T-helper 1 cell (primary cell): ENCODE data around the gene TOMM7.
"Not testable (repeated sequence)": the region's sequence is repeated elsewhere in the genome, so short reads cannot be mapped to it uniquely, and the experiment has no call there.

ENCODE experiments used
- DNase-seq, 5 donors: peaks; one replicate each; pipeline ENCODE4 v3.0.0-alpha.2; 2012 to 2020

TOMM7 gene

GRCh38 chr7:22783421-22783820 lies 39.2 kb downstream of the TOMM7 start:
- DNase-seq, result no peak

- DNase-seq, result peak in 4 of 5 donors; percentile 35 to 67 (median 58)
These were observed 39.9 kb downstream of the TOMM7 start for GRCh38 chr7:22782616-22783232.

- DNase-seq, result no peak
These were observed 41.4 kb downstream of the TOMM7 start for GRCh38 chr7:22781230-22781711.

GRCh38 chr7:22779730-22780323 lies 42.8 kb downstream of the TOMM7 start:
- not testable (repeated sequence) for DNase-seq

GRCh38 chr7:22776964-22777363 lies 45.7 kb downstream of the TOMM7 start:
- no peak for DNase-seq

GRCh38 chr7:22772885-22773284 lies 49.8 kb downstream of the TOMM7 start:
- no peak for DNase-seq

- DNase-seq, result no peak
These were observed 50.8 kb downstream of the TOMM7 start for GRCh38 chr7:22771872-22772228.

GRCh38 chr7:22771194-22771871 lies 51.3 kb downstream of the TOMM7 start:
- no peak for DNase-seq

- DNase-seq, result no peak
These were observed 57.0 kb downstream of the TOMM7 start for GRCh38 chr7:22765609-22766008.
